Smooth muscle cell (in vitro differentiated cells): Measurements from ENCODE around the gene RNF138. TPM values are rescaled to one million over a fixed set of nuclear protein-coding genes. Genes with fewer than 3 reads are reported as not detected.

Source experiments
- DNase-seq: peaks from one replicate; lab custom pipeline; 2025; ENCODE audit not compliant: unreplicated experiment; lab: John Stamatoyannopoulos, UW
- H2AFZ ChIP-seq: fragments of 200-600 bp; sonication (generic); 2 replicates; pipeline ENCODE4 v1.6.0; 2016; ENCODE audit warnings: antibody characterized with exemption, low read depth, mild to moderate bottlenecking
- H3F3A ChIP-seq: fragments of 200-600 bp; sonication (generic); 2 replicates; pipeline ENCODE4 v1.6.0; 2017; ENCODE audit warnings: antibody characterized with exemption, low read depth
- H3K27ac ChIP-seq: fragments of 200-600 bp; sonication (generic); 2 replicates; pipeline ENCODE4 v1.5.1; 2016; ENCODE audit warnings: low read depth, mild to moderate bottlenecking
- H3K27me3 ChIP-seq: fragments of 200-600 bp; sonication (generic); 2 replicates; pipeline ENCODE4 v1.6.1; 2016; ENCODE audit warnings: low read depth, mild to moderate bottlenecking
- H3K36me3 ChIP-seq: fragments of 200-600 bp; sonication (generic); 2 replicates; pipeline ENCODE4 v1.5.1; 2016; ENCODE audit warnings: low read depth
- H3K4me1 ChIP-seq: fragments of 200-600 bp; sonication (generic); 2 replicates; pipeline ENCODE4 v1.5.1; 2016; ENCODE audit warnings: low read depth
- H3K4me2 ChIP-seq: fragments of 200-600 bp; sonication (generic); 2 replicates; pipeline ENCODE4 v1.6.0; 2016; ENCODE audit warnings: mild to moderate bottlenecking
- H3K4me3 ChIP-seq: fragments of 200-600 bp; sonication (generic); 2 replicates; pipeline ENCODE4 v1.5.1; 2016; ENCODE audit warnings: mild to moderate bottlenecking
- H3K79me2 ChIP-seq: fragments of 200-600 bp; sonication (generic); 2 replicates; pipeline ENCODE4 v1.6.0; 2016; ENCODE audit warnings: low read depth, mild to moderate bottlenecking
- H3K9ac ChIP-seq: fragments of 200-600 bp; sonication (generic); 2 replicates; pipeline ENCODE4 v1.6.0; 2016; ENCODE audit warnings: low read depth
- H3K9me3 ChIP-seq: fragments of 200-600 bp; sonication (generic); replicated peaks from 2 replicates; pipeline ENCODE4 v1.5.1; 2016; ENCODE audit warnings: low read depth
- H4K20me1 ChIP-seq: fragments of 200-600 bp; sonication (generic); 2 replicates; pipeline ENCODE4 v1.6.0; 2016; ENCODE audit warnings: low read depth
- CTCF ChIP-seq: fragments of 200-600 bp; sonication (generic); IDR thresholded peaks from 2 replicates; pipeline ENCODE4 v1.5.1; 2017; ENCODE audit warnings: borderline replicate concordance, mild to moderate bottlenecking, antibody characterized with exemption; ENCODE audit not compliant: insufficient read depth, poor library complexity, severe bottlenecking
- WGBS: methylation state at CpG from one replicate; pipeline ENCODE4 v1.1.7; 2016; ENCODE audit warnings: low lambda C conversion rate; 5-methylcytosine and 5-hydroxymethylcytosine counted together
- polyA plus RNA-seq: library from polyadenylated mRNA; unstranded; fragments of >200 nt; fragmentation: Nextera tagmentation; extraction: Ambion mirVana; gene quantifications from 2 replicates; pipeline ENCODE4 v1.2.1, GENCODE V29; 2016
- total RNA-seq: library from RNA; depleted of rRNA; stranded (reverse); fragments of >200 nt; gene quantifications from 2 replicates; pipeline ENCODE4 v1.2.3, GENCODE V29; 2014

The RNF138 gene
- total and polyA plus RNA-seq, 2 experiments from 2014 or later: 10.2 to 15.6 TPM

- Histone ChIP-seq H3K4me3 (no peak overlapping the region), H3K4me2 (no peak overlapping the region), H3K27ac (no peak overlapping the region), H3K9ac (no peak overlapping the region), H4K20me1 (no peaks in the 10 kb centered on the region), H3K27me3 (no peaks in the 10 kb centered on the region), H3K4me1 (no peaks in the 10 kb centered on the region), H3K79me2 (peaks cover 9% of the 10 kb centered on the region), H3K36me3 (peaks cover 15% of the 10 kb centered on the region), H3F3A (no peaks in the 10 kb centered on the region), H3K9me3 (no peaks in the 10 kb centered on the region), H2AFZ (no peak overlapping the region)
- TF ChIP-seq CTCF: no peak
- 91% methylated on average over 5 of the region's 5 CpGs for WGBS
- no peak for DNase-seq
Observed at GRCh38 chr18:32122039-32122438, 30.4 kb downstream of the RNF138 start.

DNA sequence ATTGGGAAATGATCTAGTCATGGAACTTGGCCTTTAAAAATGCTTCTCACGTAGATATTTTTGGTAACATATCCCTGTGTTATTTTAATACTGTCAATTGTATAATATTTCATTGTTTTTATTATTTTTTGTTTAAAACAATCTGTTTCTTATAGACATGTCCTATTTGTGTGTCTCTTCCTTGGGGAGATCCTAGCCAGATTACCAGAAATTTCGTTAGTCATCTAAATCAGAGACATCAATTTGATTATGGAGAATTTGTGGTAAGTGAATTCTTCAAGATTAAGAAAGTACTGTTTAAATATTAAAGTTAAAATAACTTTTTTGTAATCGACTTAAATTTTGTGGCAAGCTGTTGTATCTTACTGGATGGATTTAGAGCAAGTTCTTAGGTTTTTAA, 34.9 kb downstream of the RNF138 start:
- Histone ChIP-seq H3K4me2 (no peak overlapping the region), H3K27me3 (no peaks in the 10 kb centered on the region), H3F3A (no peaks in the 10 kb centered on the region), H3K4me1 (no peaks in the 10 kb centered on the region), H3K9ac (no peak overlapping the region), H3K36me3 (peaks cover 15% of the 10 kb centered on the region), H3K27ac (no peak overlapping the region), H3K79me2 (no peaks in the 10 kb centered on the region), H3K4me3 (no peak overlapping the region), H2AFZ (no peak overlapping the region), H4K20me1 (no peaks in the 10 kb centered on the region), H3K9me3 (no peaks in the 10 kb centered on the region)
- no peak for DNase-seq
- no peak for TF ChIP-seq CTCF
- WGBS: 97% methylated on average over 3 of the region's 3 CpGs

- 88% methylated on average over 2 of the region's 2 CpGs for WGBS
- no peaks in the 10 kb centered on the region for H3F3A ChIP-seq
- H2AFZ ChIP-seq: no peak overlapping the region
- H3K9me3 ChIP-seq: no peaks in the 10 kb centered on the region
- TF ChIP-seq CTCF: no peak
- H3K79me2 ChIP-seq: no peaks in the 10 kb centered on the region
- H3K4me2 ChIP-seq: no peak overlapping the region
- no peaks in the 10 kb centered on the region for H3K27me3 ChIP-seq
- no peak overlapping the region for H3K9ac ChIP-seq
- no peak overlapping the region for H3K4me3 ChIP-seq
- no peaks in the 10 kb centered on the region for H3K4me1 ChIP-seq
- no peaks in the 10 kb centered on the region for H3K36me3 ChIP-seq
- H3K27ac ChIP-seq: no peak overlapping the region
- DNase-seq: no peak
- H4K20me1 ChIP-seq: no peaks in the 10 kb centered on the region
Observed at GRCh38 chr18:32135625-32136024, 44.0 kb downstream of the RNF138 start.

- no peaks in the 10 kb centered on the region for H3F3A ChIP-seq
- 96% methylated on average over 1 of the region's 1 CpG for WGBS
- no peaks in the 10 kb centered on the region for H3K9me3 ChIP-seq
- no peak overlapping the region for H3K4me2 ChIP-seq
- H3K27me3 ChIP-seq: no peaks in the 10 kb centered on the region
- no peak overlapping the region for H3K9ac ChIP-seq
- no peak for DNase-seq
- H3K36me3 ChIP-seq: no peaks in the 10 kb centered on the region
- no peaks in the 10 kb centered on the region for H4K20me1 ChIP-seq
- no peaks in the 10 kb centered on the region for H3K79me2 ChIP-seq
- no peak overlapping the region for H3K4me3 ChIP-seq
- H3K4me1 ChIP-seq: no peaks in the 10 kb centered on the region
- no peak for TF ChIP-seq CTCF
- H3K27ac ChIP-seq: no peak overlapping the region
- no peak overlapping the region for H2AFZ ChIP-seq
Observed at GRCh38 chr18:32138332-32138982, 46.8 kb downstream of the RNF138 start.
